HG03196 (cell line): Measurements from ENCODE around the gene ZCCHC7.
"Not testable (repeated sequence)": the region's sequence is repeated elsewhere in the genome, so short reads cannot be mapped to it uniquely, and the experiment has no call there.

Source experiments
- ATAC-seq: cut with Tn5 transposase; IDR thresholded peaks from one replicate; pipeline ENCODE4 v1.9.1; 2021; ENCODE audit not compliant: unreplicated experiment

ZCCHC7 gene

DNA sequence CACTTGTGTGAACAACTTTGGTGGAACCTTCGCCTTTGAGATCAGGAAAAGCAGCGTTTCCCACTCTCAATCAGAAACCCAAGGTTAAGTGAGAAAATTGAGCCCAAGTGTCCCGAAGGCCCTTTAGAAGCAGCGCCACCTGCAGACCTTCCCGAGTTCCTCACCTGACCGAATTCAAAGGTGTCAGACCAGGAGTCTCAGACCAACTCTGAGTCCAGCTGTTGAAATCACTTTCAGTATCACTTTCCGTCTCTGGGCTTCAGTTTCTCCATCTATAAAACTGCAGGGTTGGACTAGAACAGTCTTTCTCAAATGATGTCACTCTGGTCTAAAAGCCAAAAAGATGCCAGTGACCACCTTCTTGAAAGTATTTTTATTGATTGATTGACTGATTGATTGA, 270.4 kb downstream of the ZCCHC7 start:
- peak; percentile 82 for ATAC-seq

GRCh38 chr9:37392272-37392671, 271.9 kb downstream of the ZCCHC7 start:
- ATAC-seq, result no peak

GRCh38 chr9:37395229-37395628, 274.9 kb downstream of the ZCCHC7 start:
- ATAC-seq, result no peak

GRCh38 chr9:37395663-37396062, 275.3 kb downstream of the ZCCHC7 start:
- no peak for ATAC-seq

DNA sequence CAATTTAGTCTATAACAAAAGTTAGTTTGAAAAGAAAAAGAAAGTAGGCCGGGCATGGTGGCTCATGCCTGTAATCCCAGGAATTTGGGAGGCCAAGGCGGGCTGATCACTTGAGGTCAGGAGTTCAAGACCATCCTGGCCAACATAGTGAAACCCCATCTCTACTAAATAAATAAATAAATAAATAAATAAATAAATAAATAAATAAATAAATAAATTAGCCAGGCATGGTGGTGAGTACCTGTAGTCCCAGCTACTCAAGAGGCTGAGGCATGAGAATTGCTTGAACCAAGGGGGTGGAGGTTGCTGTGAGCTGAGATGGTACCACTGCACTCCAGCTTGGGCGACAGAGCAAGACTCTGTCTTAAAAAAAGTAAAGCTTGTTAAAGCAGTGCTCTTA, 277.6 kb downstream of the ZCCHC7 start:
- ATAC-seq, result not testable (repeated sequence)

DNA sequence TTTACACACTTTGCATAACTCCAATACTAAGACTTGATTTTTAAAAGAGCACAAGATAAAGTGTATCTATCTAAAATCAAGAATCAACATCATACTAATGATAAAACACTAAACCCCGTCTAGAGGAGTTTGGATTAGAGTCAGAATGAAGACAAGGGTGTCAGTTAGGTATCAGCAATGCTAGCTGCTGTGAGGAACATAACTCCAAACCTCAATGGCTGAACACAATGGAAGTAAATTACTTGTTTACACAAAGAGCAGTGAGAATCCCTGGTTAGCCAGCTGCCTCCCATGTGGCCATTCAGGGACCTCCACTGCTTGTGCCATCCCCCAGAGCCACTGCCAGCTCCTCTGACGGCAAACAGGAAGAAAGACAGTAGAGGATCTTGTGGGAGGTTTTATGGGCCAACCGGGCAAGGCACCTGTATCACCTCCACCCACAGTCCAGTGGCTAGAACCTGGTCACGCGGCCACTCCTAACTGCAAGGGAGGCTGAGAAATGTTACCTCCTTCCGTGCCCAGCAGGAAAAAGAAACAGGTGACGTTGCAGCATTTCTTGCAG, 278.2 kb downstream of the ZCCHC7 start:
- no peak for ATAC-seq

DNA sequence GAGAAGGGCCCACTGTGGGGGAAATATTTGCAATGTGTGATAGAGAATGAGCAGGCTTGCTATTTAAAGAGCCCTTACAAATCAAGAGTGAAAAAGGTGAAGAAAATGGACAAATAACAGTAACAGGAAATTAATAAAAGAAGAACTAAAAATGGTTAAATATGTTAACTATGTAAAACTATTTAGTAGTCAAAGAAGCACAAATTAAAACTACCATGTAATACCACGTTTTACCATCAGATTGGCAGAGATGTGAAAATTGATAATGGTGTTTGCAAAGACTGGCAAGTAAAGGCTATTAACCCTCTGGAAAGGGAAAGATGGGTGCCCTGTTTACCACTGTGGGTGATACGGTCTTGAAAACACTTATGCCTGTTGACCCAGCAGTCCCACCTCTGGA, 279.0 kb downstream of the ZCCHC7 start:
- ATAC-seq, result no peak

DNA sequence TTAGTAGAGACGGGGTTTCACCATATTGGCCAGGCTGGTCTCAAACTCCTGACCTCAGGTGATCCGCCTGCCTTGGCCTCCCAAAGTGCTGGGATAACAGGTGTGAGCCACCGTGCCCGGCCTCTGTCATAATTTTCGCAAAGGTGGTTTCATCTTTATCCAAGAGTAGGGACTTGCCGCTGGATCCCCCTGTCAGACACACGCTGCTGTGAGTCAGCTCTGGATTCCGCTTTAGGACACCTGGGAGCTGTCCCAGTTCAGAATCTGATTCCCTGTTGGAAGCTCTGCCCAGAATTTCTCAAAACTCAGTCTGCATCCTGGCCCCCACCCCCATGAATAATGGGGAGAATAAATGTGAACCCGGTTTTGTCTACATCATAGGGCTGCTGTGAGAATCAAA, 284.2 kb downstream of the ZCCHC7 start:
- ATAC-seq, result no peak

DNA sequence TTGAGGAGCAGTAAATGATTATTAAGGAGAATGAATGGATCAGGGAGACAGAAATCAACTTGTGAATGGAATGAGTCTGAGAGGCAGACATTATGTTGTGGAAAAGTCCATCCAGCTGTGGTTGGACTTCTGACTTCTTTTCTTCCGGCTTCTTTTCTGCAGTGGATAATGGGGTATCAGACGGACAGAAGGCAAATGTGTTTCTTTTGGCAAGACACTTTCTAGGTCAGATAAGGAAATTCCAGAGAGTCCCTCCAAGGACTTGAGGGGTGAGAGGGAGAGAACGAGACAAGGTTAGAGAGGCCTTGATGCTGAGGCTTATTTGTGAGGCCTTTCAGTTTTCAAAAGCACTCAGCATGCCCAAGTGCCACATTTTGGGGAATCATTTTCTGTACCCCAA, 285.0 kb downstream of the ZCCHC7 start:
- ATAC-seq, result no peak

GRCh38 chr9:37405764-37406380, 285.5 kb downstream of the ZCCHC7 start:
- no peak for ATAC-seq

GRCh38 chr9:37406603-37407401, 286.4 kb downstream of the ZCCHC7 start:
- ATAC-seq, result no peak

DNA sequence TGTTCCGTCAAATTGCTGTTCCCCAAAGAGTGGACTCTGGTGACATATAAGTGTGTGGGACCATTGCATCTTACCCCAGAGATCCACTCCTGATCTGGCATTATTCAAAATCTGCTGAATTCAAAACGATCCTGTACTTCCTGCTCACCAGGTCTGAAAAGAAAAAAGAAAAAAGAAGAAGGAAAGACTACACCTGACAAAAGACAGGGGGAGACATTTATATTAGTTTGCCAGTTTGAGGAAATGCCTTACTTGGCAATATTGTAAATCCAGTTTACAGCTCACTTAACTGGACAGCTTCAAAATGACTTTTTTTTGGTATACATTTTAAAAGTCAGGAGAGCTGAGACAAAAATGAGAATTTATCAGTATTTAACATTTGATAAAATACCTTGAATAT, 287.1 kb downstream of the ZCCHC7 start:
- no peak for ATAC-seq
